Measurements from ENCODE around the gene BSCL2.
A peak's percentile ranks its signal among the peaks of the same experiment; 100 is the strongest.
"Not testable (repeated sequence)": the region's sequence is repeated elsewhere in the genome, so short reads cannot be mapped to it uniquely, and the experiment has no call there.

BSCL2 gene

DNA sequence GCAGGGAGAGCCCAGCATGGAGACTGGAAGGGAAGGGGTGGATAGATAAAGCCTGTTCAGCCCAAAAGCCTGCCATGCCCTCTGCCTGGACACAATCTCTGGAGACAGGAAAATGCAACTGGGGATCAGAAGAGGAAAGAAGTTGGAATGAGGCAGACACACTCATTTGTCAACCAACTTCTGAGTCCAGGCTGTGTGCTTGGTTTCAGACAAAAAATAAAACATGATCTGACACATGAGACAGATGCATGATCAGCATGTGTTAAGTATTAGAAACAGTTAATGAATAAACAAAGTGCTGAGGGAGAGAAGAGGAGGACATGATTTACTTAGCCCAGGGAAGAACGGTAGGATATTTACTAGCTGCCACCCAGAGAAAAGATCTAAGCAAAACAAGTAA, 18.7 kb downstream of the BSCL2 start:
- no peak overlapping the region for H3K4me3 ChIP-seq (ENCODE audit: low read depth, low read length)

DNA sequence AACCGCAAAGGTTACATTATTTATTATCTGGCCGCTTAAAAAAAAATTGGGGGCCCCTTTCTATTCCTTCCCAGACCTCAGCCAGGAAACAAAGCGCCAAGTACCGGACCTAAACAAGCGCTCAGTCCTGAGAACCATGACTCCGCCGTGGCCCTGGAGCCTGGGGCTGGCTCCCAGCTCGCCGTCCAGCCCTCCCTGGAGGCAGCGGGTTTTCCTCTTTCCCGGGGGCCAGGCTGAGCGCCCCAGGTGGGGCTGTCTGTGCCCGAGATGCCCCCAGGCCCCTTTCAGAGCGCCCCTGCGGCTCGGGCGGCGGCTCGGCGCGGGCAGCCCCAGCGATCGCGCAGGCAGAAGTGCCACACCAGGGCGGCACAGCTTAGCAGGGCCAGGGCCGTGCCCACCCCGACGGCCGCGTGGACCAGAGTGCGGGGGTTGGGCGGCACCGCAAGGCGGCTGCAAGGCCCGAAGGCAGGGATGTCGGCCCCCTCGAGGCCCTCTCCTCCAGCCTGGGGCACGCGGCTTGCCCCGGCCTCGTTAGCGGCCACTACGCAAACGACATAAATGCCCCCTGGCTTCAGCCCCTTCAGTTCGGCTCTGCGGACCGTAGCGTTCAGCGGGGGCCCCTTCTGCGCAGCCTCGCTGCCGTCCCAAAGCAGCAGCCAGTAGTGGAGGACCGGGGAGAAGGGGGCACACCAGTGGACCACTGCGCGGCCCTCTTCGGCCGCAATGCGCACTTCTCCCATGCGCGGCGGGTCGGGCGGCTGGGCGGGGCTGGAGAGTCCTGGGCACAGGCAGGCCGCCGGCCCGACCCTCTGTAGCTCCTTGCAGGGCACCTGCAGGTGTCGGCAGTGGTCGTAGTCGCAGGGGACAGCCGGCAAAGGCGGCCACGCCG, 19.5 kb downstream of the BSCL2 start:
- H3K4me3 ChIP-seq (ENCODE audit: low read depth, low read length): no peak overlapping the region

DNA sequence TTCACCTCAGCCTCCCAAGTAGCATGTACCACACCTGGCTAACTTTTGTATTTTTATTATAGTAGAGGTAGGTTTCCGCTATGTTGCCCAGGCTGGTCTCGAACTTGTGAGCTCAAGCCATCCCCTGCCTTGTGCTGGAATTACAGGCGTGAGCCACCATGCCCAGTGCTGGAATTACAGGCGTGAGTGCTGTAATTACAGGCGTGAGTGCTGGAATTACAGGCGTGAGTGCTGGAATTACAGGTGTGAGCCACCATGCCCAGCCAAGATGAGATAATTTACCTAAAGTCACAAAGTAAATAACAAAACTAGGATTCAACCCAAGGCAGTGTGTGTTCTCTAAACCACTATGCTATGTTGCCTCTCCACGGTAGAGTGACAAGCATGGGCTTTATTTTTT, 24.7 kb downstream of the BSCL2 start:
- no peak overlapping the region for H3K4me3 ChIP-seq (ENCODE audit: low read depth, low read length)

DNA sequence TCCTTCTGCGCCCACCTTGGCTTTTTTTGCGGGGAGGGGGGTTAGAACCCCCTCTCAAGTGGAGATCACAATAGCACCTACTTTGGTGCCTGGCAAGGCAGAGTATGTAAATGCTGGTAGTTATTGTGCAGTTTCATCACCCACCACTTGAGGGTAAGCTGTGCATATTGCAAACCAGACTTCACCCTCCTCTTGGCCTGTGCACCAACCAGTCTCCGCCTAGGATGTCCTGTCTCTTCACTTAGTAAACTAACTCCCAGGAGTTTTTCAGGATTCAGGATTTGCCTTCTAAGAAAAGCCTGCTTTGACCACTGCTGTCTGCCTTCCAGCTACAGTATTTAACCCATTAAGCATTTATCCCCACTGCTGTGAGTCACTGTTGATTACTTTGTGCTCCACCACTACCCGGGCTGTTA, 26.4 kb downstream of the BSCL2 start:
- H3K4me3 ChIP-seq (ENCODE audit: low read depth, low read length): no peak overlapping the region

DNA sequence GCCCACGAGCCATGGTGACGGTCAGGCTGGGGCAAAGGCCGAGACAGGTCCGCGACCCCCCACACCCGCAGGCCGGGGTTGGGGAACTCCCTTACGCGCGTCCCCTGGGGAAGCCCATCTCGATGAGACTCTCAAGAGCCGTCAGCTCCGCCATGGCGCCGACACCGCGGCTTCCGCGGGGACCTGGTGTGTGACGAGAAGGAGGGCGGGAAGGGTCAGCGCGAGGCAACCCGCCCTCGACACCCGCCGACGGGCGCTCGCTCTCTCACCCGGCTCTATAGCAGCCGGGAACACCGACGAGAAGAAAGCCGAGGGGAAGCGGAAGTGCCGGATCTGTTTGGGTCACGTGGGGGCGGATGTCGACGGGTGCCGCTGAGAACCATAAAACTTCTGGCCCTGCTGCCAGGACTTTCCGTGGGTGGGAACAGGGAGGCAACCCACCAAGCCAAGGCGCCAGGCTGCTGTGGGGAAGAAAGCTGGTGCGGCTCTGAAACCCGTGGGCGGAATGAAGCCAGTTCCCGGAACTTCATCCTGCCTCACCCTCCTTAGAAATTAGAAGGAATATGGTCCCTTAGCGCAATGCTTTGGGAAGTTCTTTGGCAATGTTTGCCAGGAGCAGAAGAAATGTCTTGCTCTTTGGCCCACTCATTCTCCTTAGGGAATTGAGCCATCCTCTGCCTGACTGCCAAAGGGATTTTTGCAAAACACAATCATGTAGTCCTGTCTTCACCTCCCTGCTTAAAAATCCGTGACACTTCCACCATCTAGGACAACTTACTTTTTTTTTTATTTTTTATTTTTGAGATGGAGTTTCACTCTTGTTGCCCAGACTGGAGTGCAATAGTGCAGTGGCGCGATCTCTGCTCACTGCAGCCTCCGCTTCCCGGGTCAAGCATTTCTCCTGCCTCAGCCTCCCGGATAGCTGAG, 28.2 kb downstream of the BSCL2 start, which contains the start of gene UBXN1:
TSS of gene UBXN1 (minus strand) at position 304 of the 927 bp plus-strand sequence. CDS start at position 154, 150 bp downstream.
- peak within 1 kb of the TSS; percentile 92 for H3K4me3 ChIP-seq (ENCODE audit: low read depth, low read length)

DNA sequence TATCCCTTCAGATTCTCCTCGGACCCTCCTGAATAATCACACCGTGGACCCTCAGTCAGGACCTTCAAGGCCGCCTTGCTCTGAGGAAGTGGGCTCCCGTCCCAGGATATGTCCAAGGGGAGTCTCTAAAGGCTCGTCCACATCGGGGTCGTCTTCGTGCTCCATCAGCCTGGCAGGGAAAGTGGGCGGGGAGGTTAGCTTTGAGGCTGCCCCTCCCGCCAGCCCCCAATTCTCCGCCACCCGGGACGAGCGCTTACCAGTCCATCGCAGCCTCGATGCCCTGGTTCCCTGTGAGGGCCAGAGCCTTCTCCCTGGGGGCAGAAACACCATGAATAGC, 28.8 kb downstream of the BSCL2 start:
- H3K4me3 ChIP-seq (ENCODE audit: low read depth, low read length): peak overlapping the region; percentile 92

DNA sequence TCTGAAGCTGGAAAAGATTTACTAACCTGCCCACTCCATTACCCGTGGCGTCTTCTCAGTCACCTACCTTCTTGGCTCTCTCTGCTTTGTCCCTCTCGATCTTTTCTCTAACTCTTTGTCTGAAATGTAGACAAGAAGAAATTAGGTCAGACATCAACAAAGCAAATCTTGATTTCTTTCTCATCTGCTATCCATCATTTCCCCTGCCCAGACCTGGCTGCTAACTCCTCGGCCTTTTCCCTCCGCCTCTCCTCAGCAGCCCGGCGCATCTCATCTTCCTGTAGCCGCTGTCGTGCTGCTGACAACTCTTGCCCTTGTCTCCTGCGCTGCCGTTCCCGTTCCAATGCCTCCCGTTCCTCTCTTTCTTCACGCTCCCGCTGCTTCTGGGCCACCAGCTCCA, 29.5 kb downstream of the BSCL2 start:
- H3K4me3 ChIP-seq (ENCODE audit: low read depth, low read length): no peak overlapping the region

DNA sequence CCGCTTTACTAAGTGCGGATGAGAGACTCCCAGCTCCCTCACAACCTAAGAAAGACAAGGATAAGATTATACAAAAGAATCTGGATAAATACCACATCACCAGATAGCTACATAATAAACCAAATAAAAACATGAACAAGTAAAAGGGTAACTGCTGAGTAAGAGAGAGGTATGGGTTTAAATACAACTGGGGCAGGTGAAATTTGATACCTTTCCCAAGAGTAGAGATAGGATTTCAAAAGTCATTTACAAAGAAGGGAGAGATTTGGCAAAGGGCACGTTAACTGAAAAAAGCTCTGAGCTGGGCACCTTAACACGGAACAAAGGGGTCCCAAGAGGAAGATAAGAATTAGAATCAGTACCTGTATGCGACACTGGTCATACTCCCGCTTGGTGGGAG, 30.1 kb downstream of the BSCL2 start:
- no peak overlapping the region for H3K4me3 ChIP-seq (ENCODE audit: low read depth, low read length)

DNA sequence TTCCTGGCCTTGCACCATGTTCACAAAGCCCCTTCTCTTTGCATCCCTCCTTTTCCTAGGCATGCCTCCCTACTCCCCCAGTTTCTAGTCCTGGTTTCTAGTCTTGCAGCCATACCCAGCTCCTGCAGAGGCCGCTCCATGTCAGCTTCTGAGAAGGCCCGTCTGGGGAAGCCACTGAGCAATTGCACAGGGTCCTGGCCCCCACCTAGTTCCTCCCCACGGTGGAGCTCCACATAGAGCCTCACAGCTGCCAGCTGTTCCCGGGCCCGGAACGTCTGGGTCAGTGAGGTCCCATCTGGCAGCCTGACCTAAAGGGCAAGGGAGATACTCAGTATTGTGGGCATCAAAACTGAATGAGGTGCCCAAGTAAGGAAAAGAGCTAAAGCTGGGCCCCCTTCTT, 30.5 kb downstream of the BSCL2 start:
- no peak overlapping the region for H3K4me3 ChIP-seq (ENCODE audit: low read depth, low read length)

DNA sequence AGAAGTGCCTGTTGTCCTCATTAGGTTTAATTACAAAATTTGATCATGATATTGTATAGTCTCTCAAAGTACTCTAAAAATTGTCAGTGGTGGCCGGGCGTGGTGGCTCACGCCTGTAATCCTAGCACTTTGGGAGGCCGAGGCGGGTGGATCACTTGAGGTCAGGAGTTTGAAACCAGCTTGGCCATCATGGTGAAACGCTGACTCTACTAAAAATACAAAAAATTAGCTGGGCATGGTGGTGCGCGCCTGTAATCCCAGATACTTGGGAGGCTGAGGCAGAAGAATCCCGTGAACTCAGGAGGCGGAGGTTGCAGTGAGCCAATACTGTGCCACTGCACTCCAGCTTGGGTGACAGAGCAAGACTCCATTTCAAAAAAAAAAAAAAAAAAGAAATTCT, 31.8 kb downstream of the BSCL2 start:
- not testable (repeated sequence) for H3K4me3 ChIP-seq (ENCODE audit: low read depth, low read length)

DNA sequence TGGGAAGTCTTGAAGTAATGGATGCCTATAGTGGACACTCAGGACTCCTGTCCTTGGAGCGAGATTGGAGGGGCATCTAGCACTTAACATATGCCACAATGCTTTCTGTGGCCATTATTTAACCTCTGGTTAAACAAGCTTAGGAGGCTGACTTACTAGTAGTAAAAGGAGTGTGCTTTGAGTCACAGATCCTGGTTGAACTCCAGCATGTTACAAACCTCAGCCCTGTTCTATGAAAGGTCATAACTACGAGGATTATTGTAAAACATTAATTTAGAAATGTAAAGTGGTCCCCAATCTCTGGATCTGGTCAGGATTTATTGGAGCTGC, 34.1 kb downstream of the BSCL2 start:
- no peak overlapping the region for H3K4me3 ChIP-seq (ENCODE audit: low read depth, low read length)

DNA sequence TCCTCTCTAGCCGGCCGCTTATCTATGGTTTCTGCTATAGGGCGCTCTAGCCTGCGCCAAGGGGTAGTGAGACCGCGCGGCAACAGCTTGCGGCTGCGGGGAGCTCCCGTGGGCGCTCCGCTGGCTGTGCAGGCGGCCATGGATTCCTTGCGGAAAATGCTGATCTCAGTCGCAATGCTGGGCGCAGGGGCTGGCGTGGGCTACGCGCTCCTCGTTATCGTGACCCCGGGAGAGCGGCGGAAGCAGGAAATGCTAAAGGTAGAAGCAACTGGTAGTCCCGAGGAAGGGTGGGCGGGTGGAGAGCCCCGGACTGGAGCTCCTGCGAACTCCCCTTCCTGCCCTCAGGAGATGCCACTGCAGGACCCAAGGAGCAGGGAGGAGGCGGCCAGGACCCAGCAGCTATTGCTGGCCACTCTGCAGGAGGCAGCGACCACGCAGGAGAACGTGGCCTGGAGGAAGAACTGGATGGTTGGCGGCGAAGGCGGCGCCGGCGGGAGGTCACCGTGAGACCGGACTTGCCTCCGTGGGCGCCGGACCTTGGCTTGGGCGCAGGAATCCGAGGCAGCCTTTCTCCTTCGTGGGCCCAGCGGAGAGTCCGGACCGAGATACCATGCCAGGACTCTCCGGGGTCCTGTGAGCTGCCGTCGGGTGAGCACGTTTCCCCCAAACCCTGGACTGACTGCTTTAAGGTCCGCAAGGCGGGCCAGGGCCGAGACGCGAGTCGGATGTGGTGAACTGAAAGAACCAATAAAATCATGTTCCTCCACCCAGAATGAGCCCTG, 35.4 kb downstream of the BSCL2 start, which contains the start of the genes LBHD1 and UQCC3:
TSS of gene LBHD1 (minus strand) at position 660 of the 782 bp plus-strand sequence. CDS start 2,236 bp downstream, outside the sequence.
TSS of gene UQCC3 (plus strand) at position 66 of the 782 bp plus-strand sequence. CDS start at position 139, 73 bp downstream.
- peak within 1 kb of the TSS; percentile 95 for H3K4me3 ChIP-seq (ENCODE audit: low read depth, low read length)

DNA sequence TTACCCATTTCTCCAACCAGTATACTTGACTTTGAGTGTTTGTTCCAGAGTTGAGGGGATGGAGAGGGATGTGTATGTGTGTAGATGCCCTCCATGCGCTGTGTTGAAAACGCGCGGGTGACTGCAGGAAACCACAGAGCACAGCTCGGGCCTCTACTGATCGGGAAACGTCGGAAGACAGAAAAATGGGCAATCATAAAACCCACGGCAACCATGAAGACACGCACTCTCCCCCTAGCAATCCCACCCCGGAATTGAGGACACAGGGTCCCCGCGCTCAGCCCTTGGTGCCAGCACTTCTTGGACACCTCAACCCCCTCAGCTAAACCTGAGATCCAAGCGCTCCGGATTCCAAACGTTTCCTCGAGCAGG, 36.0 kb downstream of the BSCL2 start:
- peak overlapping the region; percentile 95 for H3K4me3 ChIP-seq (ENCODE audit: low read depth, low read length)

DNA sequence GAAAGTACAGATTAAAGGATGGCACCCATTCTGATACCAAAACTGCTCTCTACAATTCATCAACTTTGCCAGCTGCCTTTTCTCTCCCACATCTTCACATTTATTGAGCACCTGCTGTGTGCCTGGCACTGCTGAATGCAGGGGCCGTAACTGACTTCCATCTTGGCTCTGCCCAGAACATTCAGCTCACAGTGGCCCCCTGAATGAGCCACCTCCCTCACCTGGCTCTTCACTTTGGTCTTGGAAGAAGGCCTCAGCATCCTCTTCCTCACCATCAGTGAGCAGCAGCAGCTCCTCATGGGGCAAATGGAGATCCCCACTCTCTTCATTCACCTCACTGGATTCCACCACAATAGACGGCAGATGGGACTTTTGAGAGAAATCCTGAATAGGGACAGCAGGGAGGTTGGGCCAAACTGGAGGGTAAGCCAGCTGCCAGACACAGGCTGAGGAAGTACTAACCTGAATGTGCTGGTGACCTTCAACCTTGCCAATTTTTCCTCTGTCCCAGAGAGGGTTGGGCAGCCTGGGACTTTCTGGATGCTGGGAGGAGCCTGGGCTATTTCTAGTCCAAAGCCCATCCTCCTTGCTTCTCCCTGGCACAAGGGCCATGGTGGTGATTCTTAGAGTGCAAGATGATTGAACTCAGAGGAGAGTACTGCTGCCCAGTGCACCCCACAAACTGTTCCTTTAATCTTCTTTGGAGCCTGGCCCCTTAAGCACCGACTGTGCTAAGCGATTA, 37.6 kb downstream of the BSCL2 start:
- no peak overlapping the region for H3K4me3 ChIP-seq (ENCODE audit: low read depth, low read length)

DNA sequence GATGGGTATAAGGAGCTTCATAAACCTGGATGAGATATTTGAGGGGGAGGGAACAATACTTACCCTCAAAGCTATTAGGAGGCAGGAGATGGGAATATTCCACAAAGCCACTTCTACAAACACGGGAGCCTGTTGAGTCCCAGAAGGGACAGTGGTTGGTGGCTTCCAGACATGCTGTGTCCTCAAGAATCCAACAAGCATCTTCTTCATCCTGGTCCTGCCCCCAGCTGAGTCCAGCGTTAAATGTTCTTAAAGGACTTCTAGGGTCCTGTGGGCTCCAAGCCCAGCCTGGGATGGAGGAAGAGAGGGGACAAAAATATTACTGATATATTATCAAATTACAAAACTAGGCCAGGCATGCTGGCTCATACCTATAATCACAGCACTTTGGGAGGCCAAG, 39.8 kb downstream of the BSCL2 start:
- no peak overlapping the region for H3K4me3 ChIP-seq (ENCODE audit: low read depth, low read length)

DNA sequence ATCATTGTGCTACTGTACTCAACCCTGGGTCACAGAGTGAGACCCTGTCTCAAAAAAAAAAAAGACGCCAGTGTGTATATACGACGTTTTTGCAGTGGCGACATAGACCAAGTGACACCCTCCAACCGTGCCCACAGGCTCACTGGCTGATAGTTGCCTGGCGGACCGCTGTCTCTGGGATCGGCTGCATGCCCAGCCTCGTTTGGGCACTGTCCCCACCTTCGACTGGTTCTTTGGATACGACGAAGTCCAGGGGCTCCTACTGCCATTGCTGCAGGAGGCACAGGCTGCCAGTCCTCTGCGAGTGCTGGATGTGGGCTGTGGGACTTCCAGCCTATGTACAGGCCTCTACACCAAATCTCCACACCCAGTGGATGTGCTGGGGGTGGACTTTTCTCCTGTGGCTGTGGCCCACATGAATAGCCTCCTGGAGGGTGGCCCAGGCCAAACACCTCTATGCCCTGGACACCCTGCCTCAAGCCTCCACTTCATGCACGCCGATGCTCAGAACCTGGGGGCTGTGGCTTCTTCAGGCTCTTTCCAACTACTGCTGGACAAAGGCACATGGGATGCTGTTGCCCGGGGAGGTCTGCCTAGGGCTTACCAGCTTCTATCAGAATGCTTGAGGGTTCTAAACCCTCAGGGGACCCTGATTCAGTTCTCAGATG, 40.8 kb downstream of the BSCL2 start:
- peak overlapping the region; percentile 96 for H3K4me3 ChIP-seq (ENCODE audit: low read depth, low read length)

DNA sequence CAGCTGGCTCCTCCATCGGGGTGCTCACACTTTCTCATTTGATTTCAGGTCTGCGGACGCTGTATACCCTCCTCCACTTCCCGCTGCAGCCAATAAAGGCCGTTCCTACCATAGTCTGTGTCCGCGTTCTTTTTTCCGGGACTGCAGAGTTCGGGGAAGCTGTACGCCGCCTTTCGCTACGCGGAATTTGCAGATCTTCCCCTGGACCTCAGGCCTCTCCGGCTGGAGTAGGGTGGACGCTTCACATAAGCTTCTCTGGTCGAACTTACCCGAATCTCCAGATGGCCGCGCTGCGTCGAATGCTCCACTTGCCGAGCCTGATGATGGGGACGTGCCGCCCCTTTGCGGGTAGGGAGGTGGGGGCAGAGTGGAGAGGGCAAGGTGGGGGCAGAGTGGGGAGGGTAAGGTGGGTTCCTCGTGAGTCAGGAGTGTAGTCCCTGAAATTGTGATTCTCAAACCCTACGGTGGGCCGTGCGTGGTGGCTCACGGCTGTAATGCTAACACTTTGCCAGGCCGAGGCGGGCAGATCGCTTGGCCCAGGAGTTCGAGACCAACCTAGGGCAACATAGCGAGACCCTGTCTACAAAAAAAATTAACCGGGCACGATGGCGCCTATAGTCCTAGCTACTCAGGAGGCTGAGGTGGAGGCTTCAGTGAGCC, 41.5 kb downstream of the BSCL2 start:
- H3K4me3 ChIP-seq (ENCODE audit: low read depth, low read length): peak overlapping the region; percentile 96

DNA sequence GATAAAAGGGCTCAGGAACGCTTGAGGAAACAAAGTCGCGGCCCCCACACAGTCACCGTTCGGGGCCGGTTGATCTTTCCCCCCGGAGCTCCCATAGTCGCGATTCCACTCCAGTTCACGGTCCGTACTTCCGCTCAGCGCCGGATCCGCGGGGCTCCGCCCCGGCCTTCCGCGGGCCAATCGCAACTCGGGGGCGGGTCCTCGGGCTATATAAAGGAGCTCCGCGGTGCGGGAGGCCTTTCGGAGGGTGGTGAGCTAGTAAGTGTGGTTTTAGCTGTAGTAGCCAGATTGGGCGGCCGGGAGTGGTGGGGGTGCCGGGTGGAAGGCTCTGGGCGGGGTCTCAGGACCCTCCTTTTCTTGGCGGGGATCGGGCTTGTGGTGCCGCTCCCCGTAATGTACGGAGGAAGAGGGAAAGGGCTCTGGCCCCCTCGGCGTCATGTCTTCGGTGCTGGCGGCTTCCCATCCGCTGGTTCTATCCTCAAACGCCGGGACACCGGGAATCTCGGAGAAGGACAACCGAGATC, 42.1 kb downstream of the BSCL2 start, which contains the start of the genes C11orf98 and CSKMT:
TSS of gene C11orf98 (minus strand) at position 136 of the 524 bp plus-strand sequence. CDS start at position 95, 41 bp downstream.
TSS of gene CSKMT (plus strand) at position 238 of the 524 bp plus-strand sequence. CDS start 568 bp downstream, outside the sequence.
- H3K4me3 ChIP-seq (ENCODE audit: low read depth, low read length): peak within 1 kb of the TSS; percentile 96

Measured in iPS-11a (cell line).